ENCODE measurements around the gene GOSR2. TPM values are rescaled to one million over a fixed set of nuclear protein-coding genes. Genes with fewer than 3 reads are reported as not detected.
A peak's percentile ranks its signal among the peaks of the same experiment; 100 is the strongest.
"Not testable (repeated sequence)": the region's sequence is repeated elsewhere in the genome, so short reads cannot be mapped to it uniquely, and the experiment has no call there.

The GOSR2 gene
- polyA plus RNA-seq, 6 donors from 2014 or later: 47.7 to 82.4 (median 58.1) TPM

- Mint-ChIP-seq H3K4me3 (peak overlapping the region in 1 of 8 donors; percentile 14), H3K27me3 (peaks cover 9 to 16% (median 14%) of the 10 kb centered on the region in 3 donors), H3K9me3 (peaks cover 0 to 1% (median 0%) of the 10 kb centered on the region in 7 donors), H3K4me1 (peaks cover 18 to 26% (median 19%) of the 10 kb centered on the region in 3 donors), H3K27ac (peak overlapping the region in 1 of 6 donors; percentile 48), H3K36me3 (no peaks in the 10 kb centered on the region)
- ATAC-seq (ENCODE audit: low read depth in 2 of 2) (no peak), DNase-seq (no peak)
Measured at GRCh38 chr17:46982577-46982976, 59.6 kb downstream of the GOSR2 start.

GRCh38 chr17:46983782-46984181 is 60.8 kb downstream of the GOSR2 start:
- no peak for ATAC-seq (ENCODE audit: low read depth in 2 of 2)
- DNase-seq: no peak
- Mint-ChIP-seq H3K27ac (peak overlapping the region in 1 of 6 donors; percentile 42), H3K9me3 (no peaks in the 10 kb centered on the region), H3K4me1 (peaks cover 14 to 23% (median 17%) of the 10 kb centered on the region in 3 donors), H3K36me3 (no peaks in the 10 kb centered on the region), H3K27me3 (peaks cover 0 to 9% (median 6%) of the 10 kb centered on the region in 3 donors), H3K4me3 (no peak overlapping the region)

- DNase-seq: no peak
- no peak for ATAC-seq (ENCODE audit: low read depth in 2 of 2)
- Mint-ChIP-seq H3K9me3 (no peaks in the 10 kb centered on the region), H3K36me3 (no peaks in the 10 kb centered on the region), H3K27me3 (peaks cover 0 to 9% (median 6%) of the 10 kb centered on the region in 3 donors), H3K27ac (no peak overlapping the region), H3K4me1 (peaks cover 14 to 27% (median 19%) of the 10 kb centered on the region in 3 donors), H3K4me3 (no peak overlapping the region)
Measured at GRCh38 chr17:46984341-46984740, 61.4 kb downstream of the GOSR2 start.

- no peak for ATAC-seq (ENCODE audit: low read depth in 2 of 2)
- H3K36me3 Mint-ChIP-seq: no peaks in the 10 kb centered on the region
- H3K4me1 Mint-ChIP-seq: peaks cover 13 to 31% (median 21%) of the 10 kb centered on the region in 3 donors
- no peak overlapping the region for H3K4me3 Mint-ChIP-seq
- H3K27ac Mint-ChIP-seq: peak overlapping the region in 1 of 6 donors; percentile 17
- H3K27me3 Mint-ChIP-seq: peaks cover 0 to 9% (median 6%) of the 10 kb centered on the region in 3 donors
- no peaks in the 10 kb centered on the region for H3K9me3 Mint-ChIP-seq
- no peak for DNase-seq
Measured at GRCh38 chr17:46984892-46985291, 61.9 kb downstream of the GOSR2 start.

- H3K4me3 Mint-ChIP-seq: no peak overlapping the region
- H3K9me3 Mint-ChIP-seq: peaks cover 0 to 1% (median 0%) of the 10 kb centered on the region in 7 donors
- no peak for DNase-seq
- H3K27me3 Mint-ChIP-seq: no peaks in the 10 kb centered on the region
- H3K36me3 Mint-ChIP-seq: no peaks in the 10 kb centered on the region
- H3K27ac Mint-ChIP-seq: peak overlapping the region in 1 of 6 donors; percentile 74
- peaks cover 11 to 34% (median 27%) of the 10 kb centered on the region in 3 donors for H3K4me1 Mint-ChIP-seq
- ATAC-seq (ENCODE audit: low read depth in 2 of 2): no peak
Measured at GRCh38 chr17:46986366-46986765, 63.4 kb downstream of the GOSR2 start.

- H3K4me1 Mint-ChIP-seq: peaks cover 11 to 41% (median 28%) of the 10 kb centered on the region in 3 donors
- H3K9me3 Mint-ChIP-seq; H3K27me3 Mint-ChIP-seq; H3K36me3 Mint-ChIP-seq; ATAC-seq (ENCODE audit: low read depth in 2 of 2); DNase-seq; H3K4me3 Mint-ChIP-seq: not testable (repeated sequence)
- peak overlapping the region in 1 of 6 donors; percentile 1 for H3K27ac Mint-ChIP-seq
Measured at GRCh38 chr17:46987927-46988326, 65.0 kb downstream of the GOSR2 start.

GRCh38 chr17:46989637-46990431 is 66.9 kb downstream of the GOSR2 start:
- peak overlapping the region in 4 of 6 donors; percentile 19 to 92 (median 24) for H3K27ac Mint-ChIP-seq
- DNase-seq: no peak
- H3K4me3 Mint-ChIP-seq: peak overlapping the region in 5 of 8 donors; percentile 25 to 80 (median 50)
- peaks cover 11 to 53% (median 44%) of the 10 kb centered on the region in 3 donors for H3K4me1 Mint-ChIP-seq
- ATAC-seq (ENCODE audit: low read depth in 2 of 2): no peak
- no peaks in the 10 kb centered on the region for H3K36me3 Mint-ChIP-seq
- peaks cover 0 to 1% (median 0%) of the 10 kb centered on the region in 7 donors for H3K9me3 Mint-ChIP-seq
- H3K27me3 Mint-ChIP-seq: no peaks in the 10 kb centered on the region

- peaks cover 15 to 66% (median 56%) of the 10 kb centered on the region in 3 donors for H3K4me1 Mint-ChIP-seq
- H3K4me3 Mint-ChIP-seq: peak overlapping the region in 6 of 8 donors; percentile 19 to 85 (median 45)
- peak overlapping the region in 2 of 6 donors; percentile 21 to 68 for H3K27ac Mint-ChIP-seq
Measured at GRCh38 chr17:46991617-46992016, 68.7 kb downstream of the GOSR2 start.

More at GRCh38 chr17:46991617-46992016, 68.7 kb downstream of the GOSR2 start:
- Mint-ChIP-seq H3K36me3 (no peaks in the 10 kb centered on the region), H3K9me3 (peaks cover 0 to 1% (median 0%) of the 10 kb centered on the region in 7 donors), H3K27me3 (no peaks in the 10 kb centered on the region)
- ATAC-seq (ENCODE audit: low read depth in 2 of 2) (peak; percentile 97 to 98), DNase-seq (peak; percentile 45)

Other genes starting within 250 kb of the GOSR2 start
- under 1 TPM in 4 of 6 donors, not detected in 2; 0.06 to 0.73 (median 0.17) TPM for gene WNT3, start 104.5 kb upstream of the GOSR2 start, polyA plus RNA-seq (ENCODE audit: low read depth in 6 of 6)
- gene WNT9B, start 71.6 kb upstream of the GOSR2 start, polyA plus RNA-seq (ENCODE audit: low read depth in 6 of 6): not detected
- gene RPRML, start 56.1 kb downstream of the GOSR2 start, polyA plus RNA-seq (ENCODE audit: low read depth in 6 of 6): 1 to 10 TPM in 1 of 6 donors, under 1 TPM in 4, not detected in 1; 0.42 to 1.5 (median 0.82) TPM

All from naive B cell (primary cell).